Caco-2 (cell line): ENCODE measurements around the gene RTKN2. TPM values are rescaled to one million over a fixed set of nuclear protein-coding genes. Genes with fewer than 3 reads are reported as not detected.

Source experiments
- BruUV-seq: library from RNA; stranded (reverse); fragments of 400-500 nt; replicated peaks from 2 replicates; lab custom pipeline; 2021; lab: Mats Ljungman, UMichigan
- CTCF ChIA-PET: fragments of 300-600 bp; sonication (Branson Sonifier 250); formaldehyde crosslinking; loops from one replicate; lab custom pipeline; 2022; ENCODE audit warnings: antibody characterized with exemption; lab: Charles Lee
- POLR2A ChIA-PET: fragments of 300-600 bp; sonication (Branson Sonifier 250); formaldehyde crosslinking; loops from one replicate; lab custom pipeline; 2022; ENCODE audit warnings: antibody characterized with exemption; lab: Charles Lee
- DNase-seq, 2 experiments: peaks; one replicate each; pipeline versions ENCODE4 v3.0.0 to v3.0.0-alpha.2; 2020 to 2022
- H3K27me3 ChIP-seq: replicated peaks from 2 replicates; pipeline ENCODE4 v1.6.0; 2011; ENCODE audit warnings: low read length; ENCODE audit not compliant: control insufficient read depth, insufficient read depth
- H3K36me3 ChIP-seq: 2 replicates; pipeline ENCODE4 v1.5.1; 2011; ENCODE audit warnings: low read length; ENCODE audit not compliant: control insufficient read depth, insufficient read depth
- H3K4me1 ChIP-seq: fragments of 250-450 bp; sonication (Bioruptor Pico); 2 replicates; pipeline ENCODE4 v1.5.1; 2020; ENCODE audit warnings: mild to moderate bottlenecking
- H3K4me3 ChIP-seq: 2 replicates; pipeline ENCODE4 v1.5.1; 2011; ENCODE audit warnings: low read depth, mild to moderate bottlenecking, control low read depth, low read length
- H3K9me3 ChIP-seq: fragments of 250-450 bp; sonication (Bioruptor Pico); 2 replicates; pipeline ENCODE4 v1.5.1; 2020; ENCODE audit warnings: mild to moderate bottlenecking, moderate library complexity
- H3K27ac Mint-ChIP-seq: one replicate; pipeline ENCODE4 v1.8.0; 2022; ENCODE audit warnings: mixed read lengths; ENCODE audit not compliant: unreplicated experiment
- H3K27me3 Mint-ChIP-seq: one replicate; pipeline ENCODE4 v1.8.0; 2022; ENCODE audit warnings: mixed read lengths; ENCODE audit not compliant: insufficient read depth, unreplicated experiment
- H3K36me3 Mint-ChIP-seq: one replicate; pipeline ENCODE4 v1.8.0; 2022; ENCODE audit warnings: mild to moderate bottlenecking, mixed read lengths; ENCODE audit not compliant: insufficient read depth, unreplicated experiment
- H3K4me1 Mint-ChIP-seq: one replicate; pipeline ENCODE4 v1.8.0; 2022; ENCODE audit warnings: low read depth, mixed read lengths; ENCODE audit not compliant: unreplicated experiment
- H3K4me3 Mint-ChIP-seq: one replicate; pipeline ENCODE4 v1.8.0; 2022; ENCODE audit warnings: mild to moderate bottlenecking, moderate library complexity, mixed read lengths; ENCODE audit not compliant: unreplicated experiment
- H3K9me3 Mint-ChIP-seq: one replicate; pipeline ENCODE4 v1.8.0; 2022; ENCODE audit warnings: mixed read lengths; ENCODE audit not compliant: unreplicated experiment
- intact Hi-C: fragments of 100-400 bp; cut with micrococcal nuclease; formaldehyde crosslinking; loops from one replicate; pipeline ENCODE4 v1.10.0; 2022; ENCODE audit not compliant: unreplicated experiment
- total RNA-seq: library from RNA; stranded (reverse); gene quantifications from 2 replicates; pipeline ENCODE4 v1.2.3, GENCODE V29; 2022
- TF ChIP-seq, protein P1 (sequence below), 2 experiments: fragments of 200-600 bp in 1 of 2; IDR thresholded peaks; 1 replicate in 1 of 2; 2 replicates in 1 of 2; pipeline versions ENCODE4 v1.5.1 to v1.8.0; 2011 to 2022; ENCODE audit warnings: antibody characterized with exemption in 1 of 2, control low read depth in 1 of 2, inconsistent platforms in 1 of 2, low read depth in 1 of 2, low read length in 1 of 2, mild to moderate bottlenecking in 1 of 2, moderate library complexity in 1 of 2; ENCODE audit not compliant: insufficient read depth in 1 of 2, severe bottlenecking in 1 of 2, unreplicated experiment in 1 of 2

Gene RTKN2
- total RNA-seq, 1 experiment from 2014 or later, result 37.1 TPM

DNA sequence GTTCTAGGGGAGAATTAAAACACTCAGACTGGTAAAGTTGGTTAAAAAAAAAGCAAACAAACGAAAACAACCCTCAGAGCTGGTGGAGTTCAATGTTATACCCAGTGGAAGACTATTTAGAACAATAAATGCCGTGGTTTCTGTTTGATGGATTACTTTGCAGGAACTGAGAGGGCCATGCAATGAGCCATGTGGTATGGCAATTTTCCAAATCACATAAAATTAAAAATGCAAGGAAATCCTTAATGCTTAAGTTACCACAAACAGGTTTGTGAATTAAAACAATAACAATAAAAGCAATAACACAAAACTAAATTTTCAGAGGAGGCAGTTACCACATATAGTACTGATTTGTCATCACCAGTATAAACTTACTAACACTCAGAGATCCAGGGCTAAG, 96.9 kb downstream of the RTKN2 start:
- no peaks in the 10 kb centered on the region for H3K27me3 ChIP-seq
- ChIA-PET POLR2A (no interaction called here), CTCF (no interaction called here)
- Mint-ChIP-seq H3K27ac (no peak overlapping the region), H3K27me3 (no peaks in the 10 kb centered on the region), H3K9me3 (peaks cover 20% of the 10 kb centered on the region), H3K4me3 (no peak overlapping the region), H3K36me3 (no peaks in the 10 kb centered on the region), H3K4me1 (no peaks in the 10 kb centered on the region)
- no peak overlapping the region for H3K4me3 ChIP-seq
- no peaks in the 10 kb centered on the region for H3K36me3 ChIP-seq
- no peak for DNase-seq
- no TSS peak for BruUV-seq
- no peaks in the 10 kb centered on the region for H3K4me1 ChIP-seq
- H3K9me3 ChIP-seq, result peaks cover 15% of the 10 kb centered on the region
- TF ChIP-seq, protein P1, sequence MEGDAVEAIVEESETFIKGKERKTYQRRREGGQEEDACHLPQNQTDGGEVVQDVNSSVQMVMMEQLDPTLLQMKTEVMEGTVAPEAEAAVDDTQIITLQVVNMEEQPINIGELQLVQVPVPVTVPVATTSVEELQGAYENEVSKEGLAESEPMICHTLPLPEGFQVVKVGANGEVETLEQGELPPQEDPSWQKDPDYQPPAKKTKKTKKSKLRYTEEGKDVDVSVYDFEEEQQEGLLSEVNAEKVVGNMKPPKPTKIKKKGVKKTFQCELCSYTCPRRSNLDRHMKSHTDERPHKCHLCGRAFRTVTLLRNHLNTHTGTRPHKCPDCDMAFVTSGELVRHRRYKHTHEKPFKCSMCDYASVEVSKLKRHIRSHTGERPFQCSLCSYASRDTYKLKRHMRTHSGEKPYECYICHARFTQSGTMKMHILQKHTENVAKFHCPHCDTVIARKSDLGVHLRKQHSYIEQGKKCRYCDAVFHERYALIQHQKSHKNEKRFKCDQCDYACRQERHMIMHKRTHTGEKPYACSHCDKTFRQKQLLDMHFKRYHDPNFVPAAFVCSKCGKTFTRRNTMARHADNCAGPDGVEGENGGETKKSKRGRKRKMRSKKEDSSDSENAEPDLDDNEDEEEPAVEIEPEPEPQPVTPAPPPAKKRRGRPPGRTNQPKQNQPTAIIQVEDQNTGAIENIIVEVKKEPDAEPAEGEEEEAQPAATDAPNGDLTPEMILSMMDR (IDR thresholded peaks at IDR 0.05; ENCODE audit: insufficient read depth in 1 of 2, low read depth in 1 of 2, low read length in 1 of 2, severe bottlenecking in 1 of 2, unreplicated experiment in 1 of 2), result no peak
- intact Hi-C loops, result no loop called here

DNA sequence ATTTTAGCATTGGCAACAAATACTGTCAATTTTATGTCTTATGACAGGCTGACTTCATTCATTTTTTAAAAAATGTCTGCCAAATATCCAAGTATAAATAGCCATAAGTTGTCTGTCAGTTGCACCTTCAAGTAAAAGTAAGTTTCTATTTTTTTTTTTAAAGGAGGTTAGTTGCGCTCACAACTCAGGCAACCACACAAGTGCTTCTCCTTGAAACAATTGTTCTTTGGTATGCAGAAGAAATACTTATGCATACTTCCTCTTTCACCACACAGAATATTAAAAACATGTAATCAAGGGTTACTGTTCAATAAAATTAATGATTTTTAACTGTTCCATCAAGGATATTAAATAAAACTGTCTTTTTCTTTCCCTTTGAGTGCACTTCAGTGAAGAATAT, 97.9 kb downstream of the RTKN2 start:
- Histone ChIP-seq H3K27me3 (no peaks in the 10 kb centered on the region), H3K9me3 (peaks cover 15% of the 10 kb centered on the region), H3K4me3 (no peak overlapping the region), H3K4me1 (no peaks in the 10 kb centered on the region), H3K36me3 (no peaks in the 10 kb centered on the region)
- BruUV-seq, result no TSS peak
- TF ChIP-seq, protein P1 (IDR thresholded peaks at IDR 0.05; ENCODE audit: insufficient read depth in 1 of 2, low read depth in 1 of 2, low read length in 1 of 2, severe bottlenecking in 1 of 2, unreplicated experiment in 1 of 2), result no peak
- Mint-ChIP-seq H3K4me1 (no peaks in the 10 kb centered on the region), H3K9me3 (peaks cover 20% of the 10 kb centered on the region), H3K27ac (no peak overlapping the region), H3K4me3 (no peak overlapping the region), H3K27me3 (no peaks in the 10 kb centered on the region), H3K36me3 (no peaks in the 10 kb centered on the region)
- intact Hi-C loops, result no loop called here
- ChIA-PET CTCF (no interaction called here), POLR2A (no interaction called here)
- DNase-seq, result no peak

DNA sequence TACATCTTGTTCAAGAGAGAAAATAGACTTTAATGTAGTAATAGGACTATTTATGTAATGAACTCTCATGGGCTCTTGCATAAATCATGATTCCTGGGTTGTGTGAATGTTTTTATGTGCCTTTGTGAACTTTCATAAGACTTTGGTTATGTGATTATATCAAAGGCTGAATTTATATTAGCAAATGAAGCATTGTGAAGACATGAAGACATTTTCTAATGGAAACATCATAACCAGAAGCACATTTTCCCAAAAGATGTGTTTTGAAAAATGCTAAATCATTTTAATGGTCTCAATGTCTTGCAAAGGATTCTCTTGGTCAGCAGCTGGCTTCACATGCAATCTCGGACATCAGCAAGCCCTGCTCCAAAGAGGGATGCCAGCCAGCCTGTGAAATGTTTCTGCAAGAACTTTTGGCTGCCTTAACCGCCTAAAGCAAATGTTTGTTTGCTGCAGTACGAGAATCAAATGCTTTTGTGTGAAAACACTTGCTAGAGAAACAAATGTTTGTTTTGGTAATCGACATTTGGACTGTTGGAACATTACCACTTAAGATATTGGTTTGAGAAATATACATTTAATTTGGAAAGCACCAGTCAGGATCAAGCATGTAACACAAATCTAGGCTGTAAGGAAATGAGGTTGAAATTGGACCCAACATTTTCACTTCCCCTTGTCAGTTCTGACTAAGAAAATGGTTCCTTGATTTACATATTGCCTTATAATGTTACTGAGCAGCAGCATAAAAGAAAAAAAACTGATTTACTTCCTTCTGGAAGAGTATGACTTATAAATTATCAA, 102.1 kb downstream of the RTKN2 start:
- Mint-ChIP-seq H3K4me1 (no peaks in the 10 kb centered on the region), H3K27ac (no peak overlapping the region), H3K36me3 (no peaks in the 10 kb centered on the region), H3K9me3 (no peaks in the 10 kb centered on the region), H3K4me3 (no peak overlapping the region), H3K27me3 (no peaks in the 10 kb centered on the region)
- TF ChIP-seq, protein P1 (IDR thresholded peaks at IDR 0.05; ENCODE audit: insufficient read depth in 1 of 2, low read depth in 1 of 2, low read length in 1 of 2, severe bottlenecking in 1 of 2, unreplicated experiment in 1 of 2), result no peak
- H3K4me1 ChIP-seq, result no peaks in the 10 kb centered on the region
- H3K4me3 ChIP-seq, result no peak overlapping the region
- no peaks in the 10 kb centered on the region for H3K27me3 ChIP-seq
- no peaks in the 10 kb centered on the region for H3K9me3 ChIP-seq
- no peak for DNase-seq
- no peaks in the 10 kb centered on the region for H3K36me3 ChIP-seq
- intact Hi-C loops, result no loop called here
- no TSS peak for BruUV-seq
- ChIA-PET CTCF (no interaction called here), POLR2A (no interaction called here)
